A549 (cell line): Measurements from ENCODE around the gene HOMER2.

Experiments
- CBX2 ChIP-seq: fragments of 200-600 bp; sonication (generic); IDR thresholded peaks from 2 replicates; pipeline ENCODE4 v1.6.1; 2016; ENCODE audit warnings: low read depth, mild to moderate bottlenecking, borderline replicate concordance
- CBX8 ChIP-seq: fragments of 200-600 bp; sonication (generic); IDR thresholded peaks from 2 replicates; pipeline ENCODE4 v1.6.1; 2016
- CHD2 ChIP-seq: fragments of 150-350 bp; IDR thresholded peaks from 2 replicates; pipeline ENCODE4 v1.6.1; 2014; ENCODE audit warnings: low read length; ENCODE audit not compliant: partially characterized antibody
- CTCF ChIP-seq: fragments of >200 bp; sonication (Bioruptor Twin); formaldehyde crosslinking; IDR thresholded peaks from 3 replicates; pipeline ENCODE4 v1.5.1; 2016
- FOSL2 ChIP-seq, 2 experiments: fragments of 450-650 bp in 1 of 2; fragments of >200 bp in 1 of 2; sonication (Bioruptor Twin) in 1 of 2; formaldehyde crosslinking; IDR thresholded peaks; 2 replicates each; pipeline versions ENCODE4 v1.5.0 to v1.6.1; 2016 to 2020; ENCODE audit warnings: mild to moderate bottlenecking in 1 of 2, moderate library complexity in 1 of 2
- JUNB ChIP-seq: fragments of >200 bp; sonication (Bioruptor Twin); formaldehyde crosslinking; IDR thresholded peaks from 2 replicates; pipeline ENCODE4 v1.6.1; 2016
- MAFK ChIP-seq: fragments of 450-650 bp; IDR thresholded peaks from 2 replicates; pipeline ENCODE4 v1.6.1; 2014; ENCODE audit not compliant: partially characterized antibody
- NFE2L2 ChIP-seq: fragments of 150-350 bp; conservative IDR thresholded peaks from 2 replicates; pipeline ENCODE4 v1.6.1; 2014; ENCODE audit warnings: low read length
- NR3C1 ChIP-seq: fragments of >200 bp; sonication (Bioruptor Twin); formaldehyde crosslinking; IDR thresholded peaks from 3 replicates; pipeline ENCODE4 v1.6.1; 2017
- POLR2A ChIP-seq: IDR thresholded peaks from 2 replicates; pipeline ENCODE4 v1.6.1; 2012; ENCODE audit warnings: mild to moderate bottlenecking, low read length
- REST ChIP-seq: fragments of 200-600 bp; sonication (generic); IDR thresholded peaks from 2 replicates; pipeline ENCODE4 v1.6.1; 2016; ENCODE audit warnings: antibody characterized with exemption, mild to moderate bottlenecking, moderate library complexity
- TP53 ChIP-seq: fragments of 250-450 bp; sonication (Bioruptor Pico); IDR thresholded peaks from 2 replicates; pipeline ENCODE4 v1.5.0; 2021; ENCODE audit warnings: mild to moderate bottlenecking, moderate library complexity
- TF ChIP-seq, protein P1 (sequence below): IDR thresholded peaks from 2 replicates; pipeline ENCODE4 v1.6.1; 2012

GRCh38 chr15:82832601-82833361 lies 119.7 kb downstream of the HOMER2 start:
- TF ChIP-seq JUNB (peak; percentile 81), CBX2 (no peak), POLR2A (no peak), CTCF (no peak), CHD2 (no peak), NFE2L2 (no peak), TP53 (CRISPR knock-in tag) (no peak), REST (no peak), CBX8 (no peak), FOSL2 (IDR thresholded peaks at IDR 0.05) (peak; percentile 89), FOSL2 (CRISPR knock-in tag; IDR thresholded peaks at IDR 0.05) (peak; percentile 96), NR3C1 (no peak), MAFK (no peak)
- TF ChIP-seq, protein P1, sequence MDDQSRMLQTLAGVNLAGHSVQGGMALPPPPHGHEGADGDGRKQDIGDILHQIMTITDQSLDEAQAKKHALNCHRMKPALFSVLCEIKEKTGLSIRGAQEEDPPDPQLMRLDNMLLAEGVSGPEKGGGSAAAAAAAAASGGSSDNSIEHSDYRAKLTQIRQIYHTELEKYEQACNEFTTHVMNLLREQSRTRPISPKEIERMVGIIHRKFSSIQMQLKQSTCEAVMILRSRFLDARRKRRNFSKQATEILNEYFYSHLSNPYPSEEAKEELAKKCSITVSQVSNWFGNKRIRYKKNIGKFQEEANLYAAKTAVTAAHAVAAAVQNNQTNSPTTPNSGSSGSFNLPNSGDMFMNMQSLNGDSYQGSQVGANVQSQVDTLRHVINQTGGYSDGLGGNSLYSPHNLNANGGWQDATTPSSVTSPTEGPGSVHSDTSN = no peak
